OCI-LY7 (cell line): ENCODE measurements around the gene CFAP119. TPM values are rescaled to one million over a fixed set of nuclear protein-coding genes. Genes with fewer than 3 reads are reported as not detected.
A peak's percentile ranks its signal among the peaks of the same experiment; 100 is the strongest.

Source experiments
- BruUV-seq: library from RNA; stranded (reverse); fragments of 400-500 nt; replicated peaks from 2 replicates; lab custom pipeline; 2021; lab: Mats Ljungman, UMichigan
- CTCF ChIA-PET: fragments of 300-600 bp; sonication (Branson Sonifier 250); formaldehyde crosslinking; loops from one replicate; lab custom pipeline; 2022; ENCODE audit warnings: antibody characterized with exemption; ENCODE audit not compliant: unreplicated experiment; lab: Charles Lee
- POLR2A ChIA-PET: fragments of 300-600 bp; sonication (Branson Sonifier 250); formaldehyde crosslinking; loops from one replicate; lab custom pipeline; 2022; ENCODE audit warnings: antibody characterized with exemption; lab: Charles Lee
- DNase-seq: peaks from one replicate; pipeline ENCODE4 v3.0.0-alpha.2; 2015; ENCODE audit warnings: low spot score
- H2AFZ ChIP-seq: fragments of 200-600 bp; sonication (generic), shearing (Covaris generic); 2 replicates; pipeline ENCODE4 v1.6.1; 2014; ENCODE audit warnings: mild to moderate bottlenecking, antibody characterized with exemption, low read length, moderate library complexity
- H3K27ac ChIP-seq: fragments of 200-600 bp; sonication (generic); 2 replicates; pipeline ENCODE4 v1.5.1; 2014; ENCODE audit warnings: mixed run types, low read depth, mild to moderate bottlenecking, moderate library complexity, low read length, inconsistent platforms; ENCODE audit not compliant: poor library complexity, severe bottlenecking
- H3K36me3 ChIP-seq: fragments of 200-600 bp; sonication (generic); 2 replicates; pipeline ENCODE4 v1.6.1; 2014; ENCODE audit warnings: mild to moderate bottlenecking, antibody characterized with exemption, low read length, moderate library complexity, mixed read lengths; ENCODE audit not compliant: insufficient read depth
- H3K4me1 ChIP-seq: fragments of 200-600 bp; sonication (generic); 2 replicates; pipeline ENCODE4 v1.5.1; 2014; ENCODE audit warnings: mild to moderate bottlenecking, low read length; ENCODE audit not compliant: insufficient read depth, poor library complexity, severe bottlenecking
- H3K4me2 ChIP-seq: fragments of 200-600 bp; sonication (generic); 2 replicates; pipeline ENCODE4 v1.6.1; 2014; ENCODE audit warnings: mild to moderate bottlenecking, low read length
- H3K4me3 ChIP-seq: fragments of 200-600 bp; sonication (generic); 2 replicates; pipeline ENCODE4 v1.5.1; 2014; ENCODE audit warnings: mild to moderate bottlenecking, low read depth, low read length; ENCODE audit not compliant: poor library complexity, severe bottlenecking
- H3K79me2 ChIP-seq: fragments of 200-600 bp; sonication (generic); 2 replicates; pipeline ENCODE4 v1.6.1; 2016; ENCODE audit warnings: low read depth, mild to moderate bottlenecking, low read length, moderate library complexity, mixed read lengths; ENCODE audit not compliant: insufficient read depth
- H3K9me2 ChIP-seq: fragments of 200-600 bp; sonication (generic); 2 replicates; pipeline ENCODE4 v1.6.1; 2016; ENCODE audit warnings: mild to moderate bottlenecking, low read length, mixed read lengths; ENCODE audit not compliant: insufficient read depth
- H3K9me3 ChIP-seq: fragments of 200-600 bp; sonication (generic); 2 replicates; pipeline ENCODE4 v1.6.1; 2014; ENCODE audit warnings: mild to moderate bottlenecking, mixed run types, low read length, mixed read lengths
- H4K20me1 ChIP-seq: fragments of 200-600 bp; sonication (generic); 2 replicates; pipeline ENCODE4 v1.6.1; 2014; ENCODE audit warnings: mild to moderate bottlenecking, antibody characterized with exemption, low read length, moderate library complexity, mixed read lengths; ENCODE audit not compliant: insufficient read depth
- EZH2phosphoT487 ChIP-seq: fragments of 200-600 bp; sonication (generic); IDR thresholded peaks from 2 replicates; pipeline ENCODE4 v1.6.1; 2018; ENCODE audit warnings: low read depth, borderline replicate concordance, mild to moderate bottlenecking, mixed run types, antibody characterized with exemption, low read length, moderate library complexity, mixed read lengths
- intact Hi-C: fragments of 100-400 bp; cut with micrococcal nuclease; formaldehyde crosslinking; loops from one replicate; pipeline ENCODE4 v1.10.0; 2022; ENCODE audit not compliant: unreplicated experiment
- total RNA-seq, 2 experiments: library from RNA; depleted of rRNA in 1 of 2; stranded (reverse); fragments of >200 nt in 1 of 2; shearing (Covaris generic) in 1 of 2; gene quantifications; 2 replicates each; pipeline ENCODE4 v1.2.3, GENCODE V29; 2014 to 2022
- TF ChIP-seq, protein P1 (sequence below): fragments of 200-600 bp; sonication (generic); conservative IDR thresholded peaks from 2 replicates; pipeline ENCODE4 v1.5.1; 2014; ENCODE audit warnings: mild to moderate bottlenecking, antibody characterized with exemption, low read length, moderate library complexity, mixed read lengths

Gene CFAP119
- total RNA-seq, 2 experiments from 2014 or later: 25.0 to 27.4 TPM

- Histone ChIP-seq H3K9me3 (no peaks in the 10 kb centered on the region), H3K9me2 (no peaks in the 10 kb centered on the region), H3K79me2 (no peaks in the 10 kb centered on the region), H3K27ac (no peak overlapping the region), H3K4me3 (no peak overlapping the region), H3K4me1 (peaks cover 14% of the 10 kb centered on the region), H4K20me1 (no peaks in the 10 kb centered on the region), H3K36me3 (peaks cover 100% of the 10 kb centered on the region), H3K4me2 (no peak overlapping the region), H2AFZ (no peak overlapping the region)
- ChIA-PET POLR2A (interaction anchor here (0.6 kb wide), 4 partner anchors 12 to 1120 kb away, joined by 3 read pairs; no protein-coding TSS in a partner anchor), CTCF (no interaction called here)
- no peak for DNase-seq
- intact Hi-C loops: no loop called here
- TF ChIP-seq, protein P1, sequence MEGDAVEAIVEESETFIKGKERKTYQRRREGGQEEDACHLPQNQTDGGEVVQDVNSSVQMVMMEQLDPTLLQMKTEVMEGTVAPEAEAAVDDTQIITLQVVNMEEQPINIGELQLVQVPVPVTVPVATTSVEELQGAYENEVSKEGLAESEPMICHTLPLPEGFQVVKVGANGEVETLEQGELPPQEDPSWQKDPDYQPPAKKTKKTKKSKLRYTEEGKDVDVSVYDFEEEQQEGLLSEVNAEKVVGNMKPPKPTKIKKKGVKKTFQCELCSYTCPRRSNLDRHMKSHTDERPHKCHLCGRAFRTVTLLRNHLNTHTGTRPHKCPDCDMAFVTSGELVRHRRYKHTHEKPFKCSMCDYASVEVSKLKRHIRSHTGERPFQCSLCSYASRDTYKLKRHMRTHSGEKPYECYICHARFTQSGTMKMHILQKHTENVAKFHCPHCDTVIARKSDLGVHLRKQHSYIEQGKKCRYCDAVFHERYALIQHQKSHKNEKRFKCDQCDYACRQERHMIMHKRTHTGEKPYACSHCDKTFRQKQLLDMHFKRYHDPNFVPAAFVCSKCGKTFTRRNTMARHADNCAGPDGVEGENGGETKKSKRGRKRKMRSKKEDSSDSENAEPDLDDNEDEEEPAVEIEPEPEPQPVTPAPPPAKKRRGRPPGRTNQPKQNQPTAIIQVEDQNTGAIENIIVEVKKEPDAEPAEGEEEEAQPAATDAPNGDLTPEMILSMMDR: no peak
- TF ChIP-seq EZH2phosphoT487: no peak
- no TSS peak for BruUV-seq
These were observed 7.7 kb upstream of the CFAP119 start for GRCh38 chr16:30769379-30770089.

GRCh38 chr16:30768583-30769181 lies 6.8 kb upstream of the CFAP119 start:
- H3K27ac ChIP-seq: no peak overlapping the region
- H3K9me2 ChIP-seq: no peaks in the 10 kb centered on the region
- intact Hi-C loops: no loop called here
- peaks cover 100% of the 10 kb centered on the region for H3K36me3 ChIP-seq
- H3K4me3 ChIP-seq: no peak overlapping the region
- H3K4me1 ChIP-seq: peaks cover 19% of the 10 kb centered on the region
- CTCF ChIA-PET: no interaction called here
- H2AFZ ChIP-seq: no peak overlapping the region
- no peak for DNase-seq
- TF ChIP-seq EZH2phosphoT487: no peak
- TF ChIP-seq, protein P1: no peak
- H3K79me2 ChIP-seq: peaks cover under 1% of the 10 kb centered on the region; the same call in 1 of the 2 replicates
- no peaks in the 10 kb centered on the region for H4K20me1 ChIP-seq
- H3K4me2 ChIP-seq: no peak overlapping the region
- H3K9me3 ChIP-seq: no peaks in the 10 kb centered on the region
- BruUV-seq: TSS peak; percentile 69
- POLR2A ChIA-PET: no interaction called here
